ENCODE measurements around the gene BCKDHB. TPM values are rescaled to one million over a fixed set of nuclear protein-coding genes. Genes with fewer than 3 reads are reported as not detected.

BCKDHB gene
- total RNA-seq, 1 experiment from 2014 or later: 12.5 TPM

DNA sequence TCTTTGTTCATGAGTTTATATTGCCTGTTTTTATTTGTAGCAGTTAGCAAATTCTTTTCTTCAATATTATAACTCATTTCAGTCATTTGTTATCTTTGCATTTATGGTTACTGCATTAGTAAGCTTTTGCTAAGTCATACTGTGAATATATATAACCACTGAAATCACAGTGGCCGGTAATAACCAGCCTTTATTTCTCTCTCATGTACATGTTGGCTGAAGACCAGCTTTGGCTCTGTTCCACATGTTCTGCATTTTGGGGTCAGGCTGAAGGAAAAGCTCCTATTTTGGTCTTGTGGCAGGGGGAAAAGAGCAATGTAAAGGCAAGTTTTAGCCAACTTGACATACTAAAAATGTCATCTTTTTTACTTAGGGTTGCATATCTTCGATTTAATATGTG lies 276.3 kb downstream of the BCKDHB start:
- DNase-seq (ENCODE audit: low read depth): no peak

DNA sequence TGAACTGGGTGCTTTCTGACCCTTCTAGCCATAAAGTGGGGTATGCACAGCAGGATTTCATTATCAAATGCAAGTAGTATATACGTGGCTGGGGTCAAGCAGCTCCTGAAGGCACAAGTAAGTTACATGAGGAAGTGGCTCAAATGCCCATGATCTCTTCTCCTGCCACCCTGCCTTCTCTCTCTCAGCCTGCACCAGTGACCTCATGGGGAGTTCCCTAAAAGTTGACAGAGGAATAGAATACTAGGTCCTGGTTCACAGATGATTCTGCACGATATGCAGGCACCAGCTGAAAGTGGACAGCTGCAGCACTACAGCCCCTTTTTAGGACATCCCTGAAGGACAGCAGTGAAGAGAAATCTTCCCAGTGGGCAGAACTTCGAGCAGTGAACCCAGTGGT lies 282.0 kb downstream of the BCKDHB start:
- DNase-seq (ENCODE audit: low read depth): no peak

Other genes starting within 250 kb of the BCKDHB start
- gene ELOVL4, start 159.1 kb upstream of the BCKDHB start, total RNA-seq (2014; rRNA removed; shearing (Covaris generic)): 2.5 and 4.2 TPM in 2 replicates
- 153 and 180 TPM in 2 replicates for gene TTK, start 102.0 kb upstream of the BCKDHB start, total RNA-seq (2014; rRNA removed; shearing (Covaris generic))